HTR-8/SVneo (cell line): Measurements from ENCODE around the gene PNKP.
A peak's percentile ranks its signal among the peaks of the same experiment; 100 is the strongest.

ENCODE experiments used
- DNase-seq: peaks from one replicate; pipeline ENCODE4 v3.0.0; 2011; ENCODE audit warnings: low spot score, mixed read lengths; ENCODE audit not compliant: insufficient read length
- FAIRE-seq: peaks from 2 replicates; lab custom pipeline; 2011; peaks lifted over from hg19 to GRCh38; lab: Jason Lieb, UNC

The PNKP gene

DNA sequence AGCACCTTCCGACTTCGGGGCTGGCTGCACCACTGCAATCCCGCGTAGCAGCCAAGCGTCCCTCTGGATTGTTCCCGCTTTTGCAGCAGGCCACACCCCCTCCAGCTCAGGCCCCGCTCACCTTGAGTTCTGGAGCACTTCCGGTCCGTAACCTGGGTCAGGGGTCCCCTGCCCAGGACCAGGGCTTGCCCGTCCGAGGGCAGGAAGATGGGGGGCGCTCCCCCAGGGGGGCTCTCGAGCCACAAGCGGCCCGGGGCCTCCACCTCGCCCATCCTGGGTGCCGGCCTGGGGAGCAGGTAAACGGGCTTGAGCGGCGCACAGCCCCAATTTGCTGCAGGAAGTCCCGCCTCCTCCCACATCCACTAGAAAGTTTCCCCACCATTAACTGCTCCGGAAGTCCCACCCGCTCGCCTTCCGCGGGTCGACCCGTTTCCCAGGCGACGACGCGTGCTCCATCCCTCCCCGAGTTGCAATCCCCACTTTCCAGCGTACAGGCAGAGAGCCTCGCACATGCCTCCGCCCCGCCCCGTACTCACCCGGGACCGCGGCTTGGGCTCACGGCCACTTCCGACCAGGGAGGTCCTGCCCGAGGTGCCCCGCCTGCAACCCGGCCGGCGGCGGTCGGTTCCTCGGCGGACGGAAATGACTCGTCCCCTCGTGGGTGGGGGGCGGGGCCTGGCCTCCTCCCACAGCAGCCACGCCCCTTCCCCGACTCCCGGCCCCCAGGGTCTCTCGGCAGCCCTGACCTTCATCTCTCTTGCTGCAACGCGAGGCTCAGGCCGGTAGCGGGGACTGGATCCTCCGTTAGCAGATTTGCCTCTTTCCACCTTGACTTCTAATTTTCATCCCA is at the start of gene PNKP:
TSS of gene PNKP (minus strand) at position 644 of the 850 bp plus-strand sequence. CDS start at position 272, 372 bp downstream.
- peak; percentile 84 for FAIRE-seq
- DNase-seq = peak; percentile 88

DNA sequence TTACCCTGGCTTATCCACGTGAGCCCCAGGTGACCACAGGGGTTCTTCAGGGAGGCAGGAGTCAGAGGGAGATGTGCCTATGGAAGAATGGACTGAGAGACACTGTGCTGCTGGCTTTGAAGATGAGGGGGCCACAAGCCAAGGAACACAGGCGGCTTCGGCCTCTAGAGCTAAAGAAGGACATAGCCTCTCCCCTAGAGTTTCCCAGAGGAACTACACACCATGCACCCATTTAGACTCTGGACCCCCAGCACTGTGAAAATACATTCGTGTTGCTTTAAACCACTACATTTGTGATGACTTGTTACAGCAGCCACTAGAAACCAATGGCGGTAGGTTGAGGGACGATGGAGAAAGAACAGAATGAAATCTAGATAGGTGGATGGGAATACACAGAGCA is 47.9 kb upstream of the PNKP start:
- FAIRE-seq (no peak), DNase-seq (no peak)

DNA sequence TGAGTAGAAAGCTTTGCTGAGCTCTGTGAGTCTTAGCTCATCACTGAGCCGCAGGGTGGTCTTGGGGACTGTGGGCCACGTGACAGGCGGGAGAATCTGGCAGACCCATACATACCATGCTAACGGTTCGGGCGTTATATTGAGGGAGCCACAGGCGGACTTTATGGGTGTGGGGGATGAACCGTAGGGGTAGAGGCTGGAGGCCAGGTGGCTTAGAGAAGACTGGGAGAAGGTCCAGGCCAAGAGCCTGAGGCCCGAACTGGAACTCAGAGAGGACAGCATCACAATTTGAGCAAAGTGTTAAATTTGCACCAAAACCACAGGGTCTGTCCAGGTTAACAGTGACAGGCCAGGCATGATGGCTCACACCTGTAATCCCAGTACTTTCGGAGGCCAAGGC is 46.3 kb upstream of the PNKP start:
- FAIRE-seq = no peak

DNA sequence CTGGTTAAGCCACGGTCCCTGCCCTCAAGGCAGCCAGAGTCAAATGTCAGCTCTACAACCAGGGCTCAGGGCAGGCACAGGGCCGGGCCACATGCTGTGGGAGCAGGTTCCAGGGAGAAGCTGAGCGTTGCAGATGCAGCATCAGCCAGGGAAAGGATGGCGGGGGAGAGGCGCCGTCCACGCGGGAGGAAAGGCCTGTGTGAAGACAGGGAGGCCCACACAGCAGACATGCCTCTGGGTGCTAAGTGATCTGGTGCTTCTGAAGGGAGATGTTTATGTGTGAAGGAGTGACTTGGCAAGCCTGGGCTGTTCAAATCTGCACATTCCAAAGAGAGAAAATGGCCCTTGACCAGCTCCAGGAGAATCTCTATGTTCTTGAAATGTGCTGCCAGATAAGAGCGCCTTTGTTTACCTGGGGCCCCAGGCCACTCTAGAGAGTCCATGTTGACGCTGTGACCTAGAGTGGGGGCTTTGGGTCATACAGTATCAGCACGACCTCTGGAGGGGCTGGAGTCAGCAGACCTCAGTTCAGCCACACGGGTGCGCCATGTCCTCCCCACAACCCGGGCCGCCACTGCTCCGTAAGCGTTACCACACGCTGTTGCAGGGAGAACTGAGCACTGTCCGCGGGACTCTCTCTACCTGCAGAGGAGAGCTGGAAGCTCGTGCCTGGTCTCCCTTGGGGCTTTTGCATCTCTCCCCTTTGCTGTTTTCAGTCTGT is 45.7 kb upstream of the PNKP start:
- FAIRE-seq (no peak), DNase-seq (no peak)

More for the DNA sequence above, 46.3 kb upstream of the PNKP start:
- no peak for DNase-seq

DNA sequence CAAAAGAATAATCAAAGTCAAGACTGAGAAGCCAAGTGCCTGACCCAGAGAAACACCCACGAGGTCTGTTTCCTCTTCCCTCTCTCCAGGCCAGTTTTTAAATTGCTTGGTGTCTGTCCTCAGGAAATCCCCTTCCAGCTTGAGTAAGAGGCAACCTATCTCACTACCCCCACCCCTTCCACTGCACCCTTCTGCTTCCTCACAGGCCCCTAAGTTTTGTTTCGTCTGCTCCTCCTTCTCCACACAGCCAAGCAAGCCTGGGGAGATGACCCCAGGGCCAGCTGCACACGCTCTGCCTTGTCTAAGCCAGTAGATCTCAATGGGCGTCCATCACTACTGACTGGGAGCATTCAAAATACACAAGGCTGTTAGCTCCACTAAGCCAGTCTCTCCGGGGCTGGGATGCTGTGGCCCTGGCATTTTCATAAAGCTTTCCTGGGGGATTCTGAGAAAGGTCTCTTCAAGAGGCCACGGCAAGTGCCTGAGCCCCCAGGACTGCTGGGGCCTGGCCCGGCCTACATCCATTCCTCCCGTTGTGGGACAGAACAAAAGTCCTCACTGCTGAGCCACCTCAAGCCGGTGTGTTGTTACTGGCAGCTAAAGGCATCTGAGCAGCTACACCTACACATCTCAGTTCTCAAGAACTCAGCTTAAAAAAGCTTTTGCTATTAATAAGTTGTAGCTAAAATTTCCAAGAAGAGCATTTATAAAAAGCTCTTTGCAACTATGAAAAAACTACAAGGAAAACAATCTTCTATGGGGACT is 44.2 kb upstream of the PNKP start:
- no peak for FAIRE-seq
- DNase-seq = no peak

DNA sequence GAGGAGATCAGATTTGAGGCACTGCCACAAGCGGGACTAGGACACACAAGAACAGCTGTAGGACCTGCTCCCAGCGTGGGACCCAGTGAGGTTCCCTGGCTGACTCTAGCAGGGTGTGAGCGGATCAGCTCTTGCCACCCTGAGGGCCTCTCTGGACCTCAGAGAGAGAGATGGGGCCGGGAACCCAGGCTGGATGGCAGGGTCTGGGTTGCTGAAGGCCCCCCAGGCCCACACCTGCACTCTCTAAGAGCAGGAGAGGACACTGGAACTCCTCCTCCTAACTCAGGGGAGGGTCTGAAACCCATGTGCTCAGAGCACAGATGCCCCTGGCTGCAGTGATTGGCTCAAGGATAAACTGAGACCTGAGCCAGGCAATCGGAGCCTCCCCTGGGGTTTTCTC is 42.8 kb upstream of the PNKP start:
- DNase-seq = no peak
- FAIRE-seq = no peak

DNA sequence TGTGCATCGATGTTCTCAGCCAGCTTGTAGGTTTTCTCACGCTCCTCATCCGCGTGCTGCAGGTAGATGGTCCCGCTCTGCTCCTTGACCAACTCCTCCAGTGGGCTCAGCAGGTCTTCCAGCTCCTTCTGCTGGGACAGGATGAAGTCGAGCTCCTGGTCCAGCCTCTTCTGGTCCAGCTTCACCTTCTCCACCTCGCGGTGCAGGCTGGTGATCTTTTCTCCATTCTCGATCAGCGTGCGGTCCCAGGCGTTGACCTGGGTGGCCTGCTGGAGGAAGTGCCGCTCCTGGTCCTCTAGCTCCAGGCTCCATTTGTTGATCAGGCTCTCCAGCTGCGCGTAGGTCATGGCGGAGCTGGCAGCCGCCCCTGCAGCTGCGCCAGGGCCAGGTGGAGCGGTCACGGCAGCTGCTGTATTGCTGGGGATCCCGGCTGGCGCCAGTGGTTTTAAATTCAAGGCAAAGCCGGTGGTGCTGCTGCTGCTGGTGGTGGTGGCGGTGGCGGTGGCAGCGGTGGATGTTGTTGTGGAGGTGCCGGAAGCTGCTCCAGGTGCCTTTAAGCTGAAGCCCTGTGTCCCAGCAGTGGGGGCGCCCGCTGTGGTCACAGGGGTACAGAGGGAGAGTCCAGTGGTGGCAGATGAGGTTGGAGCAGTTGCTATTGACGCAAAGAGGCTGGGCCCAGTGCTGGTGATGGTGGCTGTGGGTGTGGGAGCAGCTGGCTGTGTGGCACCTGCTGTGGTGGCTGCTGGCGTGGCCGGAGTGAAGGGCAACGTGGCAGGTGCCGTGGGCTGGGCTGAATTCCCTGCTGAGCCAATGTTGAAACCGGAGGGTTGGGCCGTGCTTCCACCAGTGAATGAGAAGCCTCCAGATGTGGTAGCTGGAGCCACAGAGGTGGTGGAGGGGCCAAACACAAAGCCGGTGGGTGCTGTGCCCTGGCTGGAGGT is 41.4 kb upstream of the PNKP start:
- no peak for DNase-seq
- no peak for FAIRE-seq

DNA sequence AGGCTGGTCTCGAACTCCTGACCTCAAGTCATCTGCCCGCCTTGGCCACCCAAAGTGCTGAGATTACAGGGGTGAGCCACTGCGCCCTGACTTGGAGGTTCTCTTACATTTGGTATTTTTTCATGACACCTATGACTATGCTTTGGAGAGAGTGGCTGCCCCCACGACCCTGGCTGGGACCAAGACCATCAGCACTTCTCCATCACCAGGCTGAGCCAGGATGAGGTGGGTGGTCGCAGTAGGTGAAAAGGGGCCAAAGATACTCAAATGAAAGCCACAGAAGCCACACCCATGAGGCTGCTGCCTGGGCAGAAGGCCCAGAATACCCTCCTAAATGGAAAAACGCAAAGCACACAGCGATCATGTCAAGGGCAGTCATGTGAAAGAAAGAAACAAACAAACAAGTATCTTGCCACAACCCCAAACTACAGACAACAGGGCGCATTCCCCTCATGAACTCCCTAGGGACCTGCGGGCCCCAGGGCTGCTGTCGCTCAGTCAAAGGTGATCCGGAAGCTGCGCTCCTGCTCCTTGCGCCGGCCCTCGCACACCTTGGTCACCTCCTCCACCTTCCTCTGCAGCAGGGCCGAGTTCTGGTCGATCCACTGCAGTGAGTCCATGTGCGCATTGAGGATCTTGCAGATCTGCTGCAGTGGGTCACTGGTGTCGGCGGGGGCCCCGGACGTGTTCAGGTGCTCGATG is 40.5 kb upstream of the PNKP start:
- DNase-seq = no peak
- no peak for FAIRE-seq

DNA sequence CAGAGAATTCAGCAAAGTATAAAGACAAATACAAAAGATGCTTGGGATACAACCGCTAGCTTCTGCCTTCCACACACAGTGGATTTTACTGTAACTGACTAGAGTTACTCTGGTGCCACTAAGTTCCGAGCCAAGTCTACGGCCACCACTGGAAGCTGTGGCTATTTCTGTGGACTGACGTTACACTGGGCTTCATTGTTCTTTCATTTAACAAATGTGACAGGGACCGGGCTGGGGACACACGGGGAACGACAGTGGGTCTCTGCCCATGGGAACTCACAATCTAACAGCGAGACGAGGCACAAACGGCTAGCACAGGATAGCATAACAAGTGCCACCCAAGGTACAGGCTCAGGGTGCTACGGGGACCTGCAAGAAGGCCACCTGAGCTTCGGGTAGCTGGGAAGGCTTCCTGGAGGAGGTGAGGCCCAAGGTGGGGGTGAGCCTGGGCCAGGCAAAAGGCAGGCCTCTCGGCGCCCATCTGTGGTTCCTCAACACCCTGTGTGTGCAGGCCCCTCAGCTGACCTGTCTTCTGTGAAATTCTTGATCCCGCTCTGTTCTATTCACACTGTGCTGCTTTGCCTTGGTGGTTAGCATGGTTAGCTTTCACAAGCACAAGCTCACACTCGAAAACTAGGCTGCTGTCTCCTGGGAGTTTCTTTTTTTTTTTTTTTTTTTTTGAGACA is 39.6 kb upstream of the PNKP start:
- FAIRE-seq = no peak
- DNase-seq = no peak

DNA sequence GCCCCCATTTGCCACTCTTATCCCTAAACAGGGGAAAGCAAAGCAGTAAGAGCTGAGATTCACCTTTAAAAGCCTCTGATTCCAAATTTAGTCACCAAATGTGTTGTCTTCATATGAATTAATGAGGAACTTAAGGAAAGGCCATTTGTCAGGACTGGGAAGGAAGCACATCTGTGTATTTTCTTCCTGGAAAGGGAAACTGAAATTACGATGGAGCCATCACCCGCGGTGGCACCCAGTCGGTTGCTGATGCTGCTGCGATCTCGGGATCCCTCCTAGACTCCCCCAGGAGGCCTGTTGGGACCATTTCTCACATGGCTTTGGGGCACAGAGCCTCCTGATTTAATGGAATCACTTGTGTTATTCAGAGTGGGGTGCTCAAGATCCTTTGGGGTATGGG is 36.8 kb upstream of the PNKP start:
- DNase-seq (no peak), FAIRE-seq (no peak)

DNA sequence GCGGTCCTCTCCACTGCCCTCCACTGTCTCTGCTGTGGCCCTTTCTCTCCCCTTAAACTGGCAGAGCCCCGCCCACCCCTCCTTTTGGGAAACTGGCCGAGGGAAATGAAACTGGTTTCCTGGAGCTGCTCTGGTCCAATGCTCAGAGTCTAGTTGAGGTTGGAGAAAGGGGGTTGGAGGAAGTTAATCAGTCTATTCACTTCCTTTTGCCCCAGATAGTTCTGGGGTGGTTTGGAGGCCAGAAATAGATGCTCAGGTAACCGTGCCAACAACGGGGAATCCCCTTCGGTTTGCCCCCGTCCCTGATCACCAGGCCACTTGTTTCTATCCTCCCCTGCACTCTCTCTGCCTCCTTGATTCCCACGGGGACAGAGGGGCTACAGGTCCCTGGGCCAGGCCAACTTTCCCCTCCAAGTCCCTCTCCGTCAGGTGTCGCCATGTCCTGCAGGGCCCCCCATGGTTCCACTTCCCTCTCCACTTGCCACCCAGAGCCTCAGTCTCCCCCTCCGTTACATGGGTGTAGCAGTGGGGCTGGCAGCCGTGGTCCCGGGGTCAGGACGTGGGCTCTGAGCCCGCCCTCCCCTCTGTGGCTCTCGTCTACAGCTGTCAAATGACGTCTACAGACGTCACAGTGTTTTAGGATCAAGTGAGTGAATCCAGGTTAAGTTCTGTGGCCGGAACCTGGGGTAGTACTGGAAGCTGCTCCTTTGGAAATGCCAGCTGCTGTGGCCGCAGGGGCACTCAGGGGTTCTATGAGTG is 29.7 kb upstream of the PNKP start, which contains the start of gene IL4I1:
TSS of gene IL4I1 (minus strand) at position 25 of the 759 bp plus-strand sequence. CDS start 727 bp downstream, outside the sequence.
- no peak for DNase-seq
- FAIRE-seq = no peak

DNA sequence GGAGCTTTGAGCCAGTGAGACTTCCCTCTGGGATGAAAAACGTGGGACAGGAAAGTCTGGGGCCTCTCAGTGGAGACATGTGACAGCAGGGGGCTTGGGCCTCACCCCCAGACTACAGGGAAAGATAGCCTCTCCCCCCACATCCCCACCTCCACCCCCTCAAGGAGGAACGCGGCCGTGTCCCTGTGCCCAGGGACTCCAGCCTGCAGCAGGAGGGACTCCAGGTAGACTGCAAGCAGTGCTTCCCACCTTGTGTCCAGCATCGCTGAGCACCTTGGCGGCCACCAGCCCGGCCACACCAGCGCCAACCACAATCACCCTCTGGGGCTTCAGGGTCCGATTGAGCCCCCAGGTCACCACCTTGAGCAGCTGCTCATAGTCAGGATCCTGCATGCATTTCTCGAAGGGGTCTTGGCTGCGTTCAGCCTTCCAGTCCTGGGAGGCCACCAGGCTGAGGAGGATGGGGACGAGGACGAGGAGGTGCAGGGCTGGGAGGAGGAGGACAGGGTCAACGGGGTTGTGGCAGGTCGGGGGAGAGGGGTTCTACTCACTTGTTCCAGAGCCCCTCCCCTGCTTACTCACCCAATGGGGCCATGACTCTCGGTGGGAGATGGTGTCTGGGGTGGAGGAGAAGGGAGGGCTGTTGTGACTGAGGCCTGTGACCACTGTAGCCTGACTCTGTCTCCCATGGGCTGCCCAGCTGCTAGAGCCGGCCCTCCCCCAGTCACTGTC is 28.4 kb upstream of the PNKP start:
- DNase-seq = no peak
- FAIRE-seq = no peak

DNA sequence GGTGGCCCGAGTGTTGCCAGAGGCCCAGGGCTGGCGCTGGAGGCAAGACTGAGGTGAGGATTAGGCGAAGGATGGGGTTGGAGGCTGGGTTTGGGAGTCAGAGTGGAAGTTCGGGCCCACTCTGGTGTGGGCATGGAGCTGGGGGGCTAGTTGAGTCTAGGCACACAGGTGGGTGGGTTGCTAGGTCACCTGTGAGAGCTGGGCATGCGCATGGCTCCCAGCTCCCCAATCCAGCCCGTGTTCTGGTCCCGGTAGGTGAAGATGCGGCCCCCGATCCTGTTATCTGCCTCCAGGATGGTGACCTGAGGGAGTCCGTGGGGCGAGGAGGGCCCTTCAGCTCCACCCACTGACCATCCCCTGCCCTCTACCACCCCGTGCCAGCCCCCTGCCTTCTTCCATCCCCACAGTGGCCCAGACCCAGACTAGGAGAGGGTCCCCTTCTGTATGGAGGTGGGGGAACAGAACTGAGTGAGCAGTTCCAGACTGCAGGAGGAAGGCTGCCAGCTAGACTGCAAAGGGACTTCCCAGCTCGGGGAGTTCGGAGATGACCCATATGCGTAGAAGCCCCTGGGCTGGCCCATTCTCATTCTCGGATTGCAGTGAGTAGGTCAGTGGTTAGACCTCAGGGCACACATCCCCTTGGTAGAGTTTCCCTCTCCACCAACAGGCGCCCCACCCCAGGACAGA is 27.6 kb upstream of the PNKP start:
- DNase-seq (no peak), FAIRE-seq (no peak)

DNA sequence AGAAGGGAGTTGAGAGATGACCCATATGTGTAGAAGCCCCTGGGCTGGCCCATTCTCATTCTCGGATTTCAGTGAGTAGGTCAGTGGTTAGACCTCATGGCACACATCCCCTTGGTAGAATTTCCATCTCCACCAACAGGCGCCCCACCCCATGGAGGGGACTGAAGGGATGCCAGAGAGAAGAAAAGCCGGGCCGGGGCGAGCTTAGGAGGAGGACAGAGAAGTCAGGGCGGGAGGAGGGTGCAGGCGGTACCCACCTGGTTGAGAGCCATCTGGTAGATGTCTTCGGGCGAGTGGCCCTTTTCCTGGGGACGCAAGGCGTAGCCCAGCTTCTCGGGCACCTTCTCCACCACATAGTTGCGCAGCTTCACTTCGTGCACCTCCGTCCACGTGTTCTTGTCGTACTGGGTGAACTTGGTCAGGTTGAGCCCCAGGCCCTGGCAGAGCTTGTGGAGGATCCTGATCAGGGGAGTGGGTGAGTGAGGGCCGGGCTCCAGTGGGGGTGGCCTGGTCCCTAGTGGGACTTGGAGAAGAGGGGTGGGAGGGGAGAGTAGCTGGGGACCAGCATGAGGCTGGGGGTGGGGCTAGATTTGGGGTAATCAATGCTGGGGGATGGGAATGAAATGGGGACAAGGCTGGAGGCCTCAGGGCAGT is 26.8 kb upstream of the PNKP start:
- no peak for DNase-seq
- no peak for FAIRE-seq

DNA sequence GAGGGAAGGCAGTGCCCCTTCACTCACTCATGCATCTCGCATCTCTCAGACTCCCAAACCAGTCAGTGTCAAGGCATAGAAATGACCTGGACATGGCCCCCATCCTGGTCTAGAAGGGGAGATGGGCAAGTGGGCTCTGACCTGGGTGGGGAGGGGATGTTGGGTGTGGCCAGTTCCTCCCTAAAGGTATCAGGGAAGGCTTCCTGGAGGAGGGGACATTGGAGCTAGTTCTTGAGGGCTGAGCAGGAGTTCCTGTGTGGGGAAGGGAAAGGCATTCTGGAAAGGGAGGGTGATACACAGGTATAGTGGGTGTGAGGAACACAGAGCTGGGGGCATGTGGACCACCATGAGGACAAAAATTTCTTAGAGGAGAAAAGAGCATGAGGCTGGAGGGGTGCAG is 25.3 kb upstream of the PNKP start:
- DNase-seq (no peak), FAIRE-seq (no peak)

DNA sequence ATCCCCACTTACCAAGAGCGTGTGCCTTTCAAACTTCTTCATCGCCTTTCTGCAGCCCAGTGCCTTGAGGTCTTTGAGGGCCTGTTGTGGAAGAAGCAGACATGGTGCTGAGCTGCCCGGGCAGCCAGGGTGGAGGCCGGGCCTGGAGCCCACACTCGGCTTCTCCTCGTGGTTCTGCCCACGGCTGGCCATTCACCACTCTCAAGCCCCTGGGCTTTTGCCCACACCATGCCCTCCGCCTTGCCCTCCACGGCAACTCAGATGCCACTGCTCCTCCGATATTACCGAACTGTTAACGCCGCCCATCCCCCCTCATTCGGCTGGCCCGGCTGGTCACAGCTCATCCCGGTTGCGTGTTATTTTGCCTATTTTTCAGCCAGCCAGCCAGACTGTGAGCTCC is 24.0 kb upstream of the PNKP start:
- DNase-seq (no peak), FAIRE-seq (no peak)
